Activated CD8-positive, alpha-beta T cell treated with anti-CD3 and anti-CD28 coated beads for 36 hours (primary cell): ENCODE measurements around the gene ARPC2. TPM values are rescaled to one million over a fixed set of nuclear protein-coding genes. Genes with fewer than 3 reads are reported as not detected.

ENCODE experiments used
- ATAC-seq: fragments of 200-7000 bp; cut with Tn5 transposase; one replicate; pipeline ENCODE4 v1.10.0; 2021; ENCODE audit warnings: mild to moderate bottlenecking, moderate library complexity
- CTCF ChIA-PET: fragments of 350-600 bp; sonication (Branson Sonifier 250); formaldehyde crosslinking; loops from one replicate; lab custom pipeline; 2021; ENCODE audit warnings: antibody characterized with exemption; lab: Charles Lee
- POLR2A ChIA-PET: fragments of 350-600 bp; sonication (Branson Sonifier 250); formaldehyde crosslinking; loops from one replicate; lab custom pipeline; 2021; ENCODE audit warnings: antibody characterized with exemption; lab: Charles Lee
- DNase-seq: peaks from one replicate; pipeline ENCODE4 v3.0.0-alpha.2; 2020
- H3K27ac Mint-ChIP-seq: one replicate; pipeline ENCODE4 v1.8.0; 2021; ENCODE audit warnings: mild to moderate bottlenecking, mixed read lengths
- H3K27me3 Mint-ChIP-seq: one replicate; pipeline ENCODE4 v1.8.0; 2021; ENCODE audit warnings: mixed read lengths
- H3K36me3 Mint-ChIP-seq: one replicate; pipeline ENCODE4 v1.8.0; 2021; ENCODE audit warnings: low read depth, mixed read lengths
- H3K4me1 Mint-ChIP-seq: one replicate; pipeline ENCODE4 v1.8.0; 2021; ENCODE audit warnings: low read depth, mixed read lengths
- H3K4me3 Mint-ChIP-seq: one replicate; pipeline ENCODE4 v1.8.0; 2021; ENCODE audit warnings: mild to moderate bottlenecking, moderate library complexity, mixed read lengths
- H3K9me3 Mint-ChIP-seq: one replicate; pipeline ENCODE4 v1.8.0; 2021; ENCODE audit warnings: mixed read lengths
- CTCF ChIP-seq: fragments of 200-600 bp; IDR thresholded peaks from one replicate; pipeline ENCODE4 v1.8.0; 2022; ENCODE audit warnings: antibody characterized with exemption, mild to moderate bottlenecking
- intact Hi-C: fragments of 100-400 bp; cut with micrococcal nuclease; formaldehyde crosslinking; loops from one replicate; pipeline ENCODE4 v1.10.0; 2022
- total RNA-seq, 2 experiments: library from RNA; stranded (reverse); gene quantifications; one replicate each; pipeline ENCODE4 v1.2.3, GENCODE V29; 2021

The ARPC2 gene
- total RNA-seq, 2 experiments from 2014 or later, result 636 to 644 TPM

GRCh38 chr2:218228366-218229090 lies 11.5 kb downstream of the ARPC2 start:
- Mint-ChIP-seq H3K27me3 (no peaks in the 10 kb centered on the region), H3K4me3 (peak overlapping the region; percentile 31)

GRCh38 chr2:218229239-218229638 lies 12.2 kb downstream of the ARPC2 start:
- H3K4me3 Mint-ChIP-seq, result peak overlapping the region; percentile 31

More at GRCh38 chr2:218228366-218229090, 11.5 kb downstream of the ARPC2 start:
- POLR2A ChIA-PET, result interaction anchor here (1.0 to 8.5 kb wide), 7 partner anchors 9 to 42 kb away, joined by 3 to 75 read pairs (median 5); partner anchors contain the start of genes AAMP, ARPC2 and PNKD
- Mint-ChIP-seq H3K36me3 (peaks cover 86% of the 10 kb centered on the region), H3K27ac (peak overlapping the region; percentile 92), H3K4me1 (peaks cover 74% of the 10 kb centered on the region), H3K9me3 (no peaks in the 10 kb centered on the region)
- CTCF ChIA-PET, result interaction anchor here (0.8 to 4.8 kb wide), 7 partner anchors 8 to 46 kb away, joined by 3 to 50 read pairs (median 4); no protein-coding TSS in a partner anchor
- DNase-seq, result no peak
- intact Hi-C loops, result loop anchor here (1.0 to 5.0 kb wide), 2 partner anchors 9 to 41 kb away; no protein-coding TSS in a partner anchor
- TF ChIP-seq CTCF, result no peak
- no peak for ATAC-seq

GRCh38 chr2:218229851-218230250 lies 12.9 kb downstream of the ARPC2 start:
- ATAC-seq (peak; percentile 32), DNase-seq (peak; percentile 48)
- TF ChIP-seq CTCF, result no peak
- intact Hi-C loops, result loop anchor here (1.0 to 5.0 kb wide), 2 partner anchors 11 to 43 kb away; no protein-coding TSS in a partner anchor
- peak overlapping the region; percentile 81 for H3K27ac Mint-ChIP-seq
- H3K9me3 Mint-ChIP-seq, result no peaks in the 10 kb centered on the region
- H3K4me3 Mint-ChIP-seq, result peak overlapping the region; percentile 30
- H3K27me3 Mint-ChIP-seq, result no peaks in the 10 kb centered on the region
- H3K4me1 Mint-ChIP-seq, result peaks cover 70% of the 10 kb centered on the region
- CTCF ChIA-PET, result interaction anchor here (1.0 to 4.8 kb wide), 6 partner anchors 9 to 63 kb away, joined by 3 to 50 read pairs (median 5); partner anchors contain the start of gene CXCR1
- peaks cover 84% of the 10 kb centered on the region for H3K36me3 Mint-ChIP-seq
- POLR2A ChIA-PET, result interaction anchor here (0.7 to 8.5 kb wide), 8 partner anchors 10 to 37 kb away, joined by 3 to 75 read pairs (median 5); partner anchors contain the start of gene ARPC2

More at GRCh38 chr2:218229239-218229638, 12.2 kb downstream of the ARPC2 start:
- Mint-ChIP-seq H3K4me1 (peaks cover 71% of the 10 kb centered on the region), H3K36me3 (peaks cover 85% of the 10 kb centered on the region), H3K27me3 (no peaks in the 10 kb centered on the region), H3K9me3 (no peaks in the 10 kb centered on the region), H3K27ac (peak overlapping the region; percentile 92)
- intact Hi-C loops, result loop anchor here (1.0 to 5.0 kb wide), 2 partner anchors 10 to 42 kb away; no protein-coding TSS in a partner anchor
- CTCF ChIA-PET, result interaction anchor here (0.8 to 4.8 kb wide), 8 partner anchors 9 to 62 kb away, joined by 3 to 50 read pairs (median 4); partner anchors contain the start of gene CXCR1
- DNase-seq, result peak; percentile 68
- peak; percentile 77 for ATAC-seq
- no peak for TF ChIP-seq CTCF
- POLR2A ChIA-PET, result interaction anchor here (0.7 to 8.5 kb wide), 8 partner anchors 10 to 41 kb away, joined by 3 to 75 read pairs (median 4); partner anchors contain the start of genes AAMP, ARPC2 and PNKD

GRCh38 chr2:218230882-218231281 lies 13.9 kb downstream of the ARPC2 start:
- H3K27ac Mint-ChIP-seq, result peak overlapping the region; percentile 81
- POLR2A ChIA-PET, result interaction anchor here (0.9 to 8.5 kb wide), 10 partner anchors 9 to 43 kb away, joined by 3 to 75 read pairs (median 6); no protein-coding TSS in a partner anchor
- DNase-seq, result peak; percentile 68
- ATAC-seq, result peak; percentile 78
- H3K27me3 Mint-ChIP-seq, result no peaks in the 10 kb centered on the region
- TF ChIP-seq CTCF, result peak; percentile 44
- CTCF ChIA-PET, result interaction anchor here (0.8 to 4.8 kb wide), 9 partner anchors 10 to 56 kb away, joined by 3 to 50 read pairs (median 5); partner anchors contain the start of genes AAMP, ARPC2 and PNKD
- no peak overlapping the region for H3K4me3 Mint-ChIP-seq
- H3K36me3 Mint-ChIP-seq, result peaks cover 82% of the 10 kb centered on the region
- no peaks in the 10 kb centered on the region for H3K9me3 Mint-ChIP-seq
- H3K4me1 Mint-ChIP-seq, result peaks cover 62% of the 10 kb centered on the region
- intact Hi-C loops, result no loop called here
